Stimulated activated naive CD4-positive, alpha-beta T cell treated with Interleukin-2 at 50 U/mL for 16 hours (primary cell): Measurements from ENCODE around the gene GNA15.
A peak's percentile ranks its signal among the peaks of the same experiment; 100 is the strongest.

ENCODE experiments used
- DNase-seq: peaks from one replicate; lab custom pipeline; 2025; lab: John Stamatoyannopoulos, UW

The GNA15 gene

DNA sequence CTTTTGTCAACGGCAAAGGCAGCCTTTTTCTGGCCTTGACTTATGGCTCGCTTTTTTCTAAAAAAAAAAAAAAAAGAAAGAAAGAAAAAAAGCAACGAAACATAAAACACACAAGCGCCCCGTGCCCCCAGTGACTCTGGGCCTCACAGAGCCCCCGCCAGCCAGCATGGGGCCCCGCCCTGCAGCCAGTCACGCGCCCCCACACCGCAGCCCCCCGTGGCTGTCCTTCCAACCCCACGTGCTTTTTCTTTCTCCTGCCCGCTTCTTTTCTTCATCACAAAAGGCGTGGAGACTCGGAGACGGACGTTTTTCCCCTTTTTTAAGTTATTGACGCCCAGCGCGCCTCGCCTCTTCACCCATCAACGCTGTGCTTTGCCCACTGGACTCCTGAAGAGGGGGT lies 14.4 kb upstream of the GNA15 start:
- no peak for DNase-seq

DNA sequence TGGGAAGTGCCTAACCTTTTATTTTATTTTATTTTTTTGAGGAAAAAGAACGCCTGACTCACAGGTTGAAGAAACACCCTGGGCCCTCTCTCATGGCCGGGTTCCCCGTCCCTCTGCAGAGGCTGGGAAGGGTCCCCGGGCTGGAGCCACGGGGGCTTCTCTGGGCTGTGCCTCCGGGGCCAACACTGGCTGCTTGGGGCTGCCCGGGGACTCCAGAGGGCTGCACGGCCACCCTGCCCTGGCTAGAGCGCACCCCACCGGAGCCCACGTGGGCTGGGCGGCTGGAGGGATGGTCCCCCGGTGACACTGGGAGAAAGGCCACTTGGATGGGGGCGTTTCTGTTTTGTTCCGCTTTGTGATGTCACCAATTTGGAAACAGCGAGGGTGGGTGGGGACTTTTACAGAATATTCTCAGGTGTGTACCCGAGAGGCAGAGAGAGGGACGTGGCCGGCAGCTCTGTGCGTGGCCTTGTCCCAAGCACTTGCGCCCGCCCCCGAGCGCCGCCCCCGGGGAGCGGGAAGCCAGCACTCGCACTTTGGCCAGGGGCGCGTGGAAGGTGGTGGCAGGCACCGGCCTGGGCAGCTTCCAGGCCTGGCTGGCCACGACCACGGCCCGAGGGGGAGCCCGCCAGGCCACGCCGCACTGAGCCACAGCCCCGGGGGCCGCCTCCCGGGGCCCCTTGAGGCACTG lies 13.9 kb upstream of the GNA15 start:
- DNase-seq, result no peak

- no peak for DNase-seq
These were observed 13.3 kb upstream of the GNA15 start for GRCh38 chr19:3122512-3122870.

DNA sequence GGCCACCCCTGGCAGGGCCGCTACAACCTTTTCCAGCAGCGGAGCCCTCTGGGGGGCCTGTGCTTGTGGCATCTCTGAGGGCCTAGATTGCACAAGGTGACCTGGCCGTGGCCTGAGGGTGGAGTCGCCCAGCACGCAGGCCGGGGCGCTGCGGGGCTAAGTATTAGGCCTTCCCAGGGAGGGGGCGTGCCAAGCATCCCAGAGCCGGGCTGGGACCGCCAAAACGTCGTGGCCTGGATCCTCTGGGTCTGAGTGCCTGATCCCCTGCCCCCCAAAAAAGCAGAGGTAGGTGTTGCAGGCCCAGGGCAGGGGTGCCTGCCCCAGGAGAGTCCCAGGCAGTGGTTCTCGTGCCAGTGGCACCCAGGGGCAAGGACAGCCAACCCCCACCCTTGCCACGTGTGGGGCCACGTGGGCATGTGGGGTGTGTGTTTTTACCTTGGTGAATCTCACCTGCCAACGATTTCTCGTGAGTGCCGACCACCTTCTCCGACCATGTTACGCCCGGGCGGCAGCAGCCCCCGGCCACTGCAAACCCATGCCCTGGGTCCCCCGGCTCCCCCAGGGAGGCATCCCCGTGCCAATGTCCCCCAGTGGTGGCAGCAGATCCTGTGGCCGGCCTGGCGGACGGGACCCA lies 12.6 kb upstream of the GNA15 start:
- no peak for DNase-seq

DNA sequence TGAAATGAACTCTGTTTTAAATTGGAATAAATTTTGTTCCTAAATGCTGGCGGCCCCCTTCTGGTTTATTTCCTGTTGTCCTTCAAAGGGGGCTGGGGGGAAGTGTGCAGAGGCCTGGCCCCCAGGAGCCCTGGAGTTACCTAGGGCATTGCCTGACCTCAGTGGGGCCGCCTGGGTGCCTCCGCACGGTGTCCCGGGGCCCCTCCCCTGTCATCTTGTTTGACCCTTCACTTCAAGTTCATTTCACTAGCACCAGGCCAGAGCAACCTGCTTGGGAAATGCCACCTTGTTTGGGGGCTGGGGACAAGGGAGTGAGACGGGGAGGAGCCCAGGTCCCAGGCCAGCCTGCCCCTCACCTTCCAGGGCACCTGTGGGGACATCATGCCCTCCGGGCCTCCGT lies 11.9 kb upstream of the GNA15 start:
- DNase-seq, result no peak

- no peak for DNase-seq
These were observed 11.2 kb upstream of the GNA15 start for GRCh38 chr19:3124630-3125029.

DNA sequence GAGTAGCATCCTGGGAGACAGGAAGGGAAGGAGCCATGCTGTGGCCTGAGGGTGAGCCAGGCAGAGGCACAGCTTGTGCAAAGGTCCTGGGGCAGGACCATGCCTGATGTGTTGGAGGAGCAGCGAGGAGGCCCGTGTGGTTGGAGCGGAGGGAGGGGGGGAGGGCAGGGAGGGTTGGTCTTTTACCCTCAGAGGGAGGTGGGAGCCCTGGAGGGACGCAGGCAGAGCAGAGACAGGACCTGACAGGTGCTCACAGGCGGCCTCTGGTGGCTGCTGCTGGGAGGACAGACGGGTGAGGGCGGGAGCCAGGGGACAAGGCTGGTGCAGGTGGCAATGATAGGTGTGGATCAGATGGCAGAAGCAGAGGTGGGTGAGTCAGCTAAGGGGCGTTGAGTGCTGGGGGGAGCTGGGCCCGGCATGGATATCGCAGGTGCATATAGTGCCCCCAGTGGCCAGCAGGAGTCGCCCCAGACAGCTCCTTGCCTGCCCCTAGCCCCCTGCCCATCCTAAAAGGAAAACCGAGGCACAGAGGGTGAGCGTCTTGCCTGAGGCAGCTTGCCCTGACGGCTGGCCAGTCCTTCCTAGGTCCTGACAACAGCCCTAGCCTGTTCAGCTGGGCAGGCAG lies 9.8 kb upstream of the GNA15 start:
- peak; percentile 73 for DNase-seq

- no peak for DNase-seq
These were observed 6.7 kb upstream of the GNA15 start for GRCh38 chr19:3129112-3129511.

DNA sequence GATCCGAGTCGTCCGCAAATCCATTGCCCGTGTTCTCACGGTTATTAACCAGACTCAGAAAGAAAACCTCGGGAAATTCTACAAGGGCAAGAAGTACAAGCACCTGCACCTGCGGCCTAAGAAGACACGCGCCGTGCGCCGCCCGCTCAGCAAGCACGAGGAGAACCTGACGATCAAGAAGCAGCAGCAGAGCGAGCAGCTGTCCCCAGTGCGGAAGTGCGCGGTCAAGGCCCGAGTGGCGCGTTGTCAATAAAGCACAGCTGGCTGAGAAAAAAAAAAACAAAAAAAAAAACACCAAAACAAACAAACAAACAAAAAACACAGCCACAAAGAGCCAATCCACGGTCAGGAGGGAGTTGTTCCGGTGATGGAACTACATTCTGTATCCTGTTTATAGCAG lies 4.7 kb upstream of the GNA15 start:
- DNase-seq, result no peak

- DNase-seq, result peak; percentile 86
These were observed 2.7 kb upstream of the GNA15 start for GRCh38 chr19:3132971-3133792.

GRCh38 chr19:3133793-3134116 lies 2.1 kb upstream of the GNA15 start:
- no peak for DNase-seq

DNA sequence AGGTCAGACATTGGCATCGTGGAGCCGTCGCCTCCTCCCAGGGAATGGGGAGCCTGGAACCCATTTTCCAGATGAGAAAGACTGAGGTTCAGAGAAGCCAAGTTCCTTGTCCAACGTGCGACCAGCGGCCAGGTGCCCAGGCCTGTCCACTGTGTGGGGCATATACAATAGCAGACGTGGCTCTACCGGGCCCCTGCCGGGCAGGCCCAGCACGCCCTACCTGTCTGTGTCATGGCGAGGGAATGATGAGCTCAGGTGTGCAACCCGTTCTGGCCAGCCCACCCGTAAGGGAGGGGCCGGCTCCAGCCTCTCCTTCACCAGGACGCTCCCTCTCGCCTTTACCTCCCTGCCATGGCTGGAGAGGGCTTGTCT lies 837 bp downstream of the GNA15 start:
- no peak for DNase-seq

- no peak for DNase-seq
These were observed 1.3 kb downstream of the GNA15 start for GRCh38 chr19:3137119-3137518.

- DNase-seq, result no peak
These were observed 2.4 kb downstream of the GNA15 start for GRCh38 chr19:3138268-3138667.

DNA sequence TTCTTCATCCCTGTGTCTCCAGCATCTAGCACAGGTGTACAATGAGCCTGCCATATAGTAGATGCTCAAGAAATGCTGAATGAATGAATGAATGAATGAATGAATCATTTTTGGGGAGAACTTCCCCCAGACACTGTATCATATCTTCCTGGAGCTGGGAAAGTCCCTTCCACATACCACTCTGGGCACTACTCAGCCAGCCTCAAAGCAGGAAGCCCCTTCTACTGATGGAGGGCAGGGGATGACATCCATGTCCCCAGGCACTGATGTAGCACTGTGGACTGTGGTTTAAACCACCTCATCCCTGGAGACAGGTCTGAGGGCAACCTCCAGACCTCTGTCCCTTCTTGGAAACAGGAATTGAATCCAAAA lies 4.8 kb downstream of the GNA15 start:
- DNase-seq, result no peak

- peak; percentile 60 for DNase-seq
These were observed 6.4 kb downstream of the GNA15 start for GRCh38 chr19:3142292-3142670.

DNA sequence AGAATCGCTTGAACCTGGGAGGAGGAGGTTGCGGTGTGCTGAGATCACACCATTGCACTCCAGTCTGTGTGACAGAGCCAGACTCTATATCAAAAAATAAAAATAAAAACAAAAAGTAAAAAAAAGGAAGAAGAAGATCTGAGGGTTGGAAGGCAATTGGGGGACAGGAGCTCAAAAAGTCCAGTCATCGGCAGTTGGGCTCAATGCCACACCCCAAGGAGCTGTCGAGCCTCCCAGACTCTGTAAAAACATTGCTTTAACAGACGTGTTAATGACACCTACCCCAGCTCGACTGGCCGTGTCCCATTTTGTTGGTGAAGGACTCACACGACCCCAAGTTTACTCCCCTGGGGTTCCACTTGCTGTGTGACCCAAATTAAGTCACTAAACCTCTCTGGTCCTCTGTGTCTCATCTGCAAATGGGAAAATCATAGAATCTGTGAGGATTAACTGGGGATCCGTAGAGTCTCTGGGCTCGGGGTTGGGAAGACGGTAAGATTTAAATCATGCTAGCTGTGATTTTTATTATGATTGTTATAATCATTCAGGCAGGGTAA lies 7.0 kb downstream of the GNA15 start:
- no peak for DNase-seq

- no peak for DNase-seq
These were observed 10.3 kb downstream of the GNA15 start for GRCh38 chr19:3145909-3146676.

DNA sequence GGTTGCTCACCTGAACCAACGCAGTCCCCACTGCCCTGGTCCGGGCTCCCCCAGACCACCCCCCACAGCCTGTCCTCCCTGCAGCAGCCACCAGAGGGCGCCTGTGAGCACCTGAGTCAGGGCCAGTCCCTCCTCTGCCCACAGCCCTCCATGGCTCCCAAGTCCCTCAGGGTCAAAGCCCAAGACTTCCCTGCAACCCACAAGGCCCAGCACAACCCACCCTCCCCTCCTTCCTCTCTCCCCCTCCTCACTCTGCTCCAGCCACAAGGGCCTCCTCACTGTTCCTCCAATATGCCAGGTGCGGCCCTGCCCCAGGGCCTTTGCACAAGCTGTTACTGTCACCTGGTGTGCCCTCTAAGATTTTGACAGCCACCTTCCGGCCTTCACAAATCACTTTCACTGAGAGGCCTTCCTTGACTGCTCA lies 10.9 kb downstream of the GNA15 start:
- DNase-seq, result peak; percentile 47

DNA sequence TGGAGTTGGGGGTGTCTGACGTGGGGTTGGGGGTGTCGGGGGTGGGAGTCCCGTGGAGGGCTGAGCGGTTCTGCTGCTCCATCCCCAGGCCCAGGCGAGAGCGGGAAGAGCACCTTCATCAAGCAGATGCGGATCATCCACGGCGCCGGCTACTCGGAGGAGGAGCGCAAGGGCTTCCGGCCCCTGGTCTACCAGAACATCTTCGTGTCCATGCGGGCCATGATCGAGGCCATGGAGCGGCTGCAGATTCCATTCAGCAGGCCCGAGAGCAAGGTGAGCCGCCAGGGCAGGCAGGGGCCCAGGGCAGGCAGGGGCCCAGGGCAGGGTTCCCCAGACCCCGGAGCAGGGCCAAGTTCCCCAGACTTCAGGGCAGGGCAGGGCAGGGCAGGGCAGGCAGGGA lies 12.7 kb downstream of the GNA15 start:
- no peak for DNase-seq

DNA sequence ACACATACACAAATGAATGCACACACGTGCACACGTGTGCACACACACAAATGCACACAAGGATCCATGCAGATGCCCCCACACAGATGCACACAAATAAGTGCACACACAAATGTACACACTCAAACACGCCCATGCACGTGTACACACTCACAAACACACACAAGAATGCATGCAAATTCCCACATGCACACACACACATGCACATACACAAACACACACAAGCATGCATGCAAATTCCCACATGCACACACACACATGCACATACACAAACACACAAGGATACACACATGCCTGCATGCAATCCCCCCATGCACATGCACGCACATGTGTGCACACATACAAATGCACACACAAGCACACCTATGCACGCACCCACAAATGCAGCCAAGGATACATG lies 13.3 kb downstream of the GNA15 start:
- DNase-seq, result no peak
